Pancreas (tissue), 10 donors: ENCODE measurements around the gene CEP85L. TPM values are rescaled to one million over a fixed set of nuclear protein-coding genes. Genes with fewer than 3 reads are reported as not detected.

Experiments
- ATAC-seq, 4 donors: fragments of 200-7000 bp; cut with Tn5 transposase; one replicate each; pipeline versions ENCODE4 v1.8.0 to v1.9.1; 2020; ENCODE audit warnings: mild to moderate bottlenecking in 4 of 4, moderate library complexity in 4 of 4
- DNase-seq, 6 donors: peaks; one replicate each; pipeline ENCODE4 v3.0.0-alpha.2; 2020
- FAIRE-seq: peaks from 2 replicates; lab custom pipeline; 2012; peaks lifted over from hg19 to GRCh38; lab: Jason Lieb, UNC
- H3K27ac ChIP-seq, 4 donors: fragments of 200-600 bp; sonication (generic); 1 replicate in 3 of 4; 2 replicates in 1 of 4; pipeline versions ENCODE4 v1.5.0 to v1.8.0; 2020
- H3K27me3 ChIP-seq, 4 donors: fragments of 200-600 bp; one replicate each; pipeline ENCODE4 v1.8.0; 2021
- H3K36me3 ChIP-seq, 3 donors: fragments of 200-600 bp; sonication (generic) in 1 of 3; one replicate each; pipeline versions ENCODE4 v1.5.0 to v1.8.0; 2020 to 2021
- H3K4me1 ChIP-seq, 3 donors: fragments of 200-600 bp; one replicate each; pipeline ENCODE4 v1.8.0; 2021
- H3K4me3 ChIP-seq, 4 donors: fragments of 200-600 bp; sonication (generic) in 2 of 4; one replicate each; pipeline versions ENCODE4 v1.5.0 to v1.8.0; 2020 to 2021
- H3K9me3 ChIP-seq, 4 donors: fragments of 200-600 bp; one replicate each; pipeline ENCODE4 v1.8.0; 2021
- WGBS, 2 donors: extraction: QIAGEN DNeasy Blood & Tissue Kit; methylation state at CpG; one replicate each; pipeline ENCODE4 v1.1.7; 2013; 5-methylcytosine and 5-hydroxymethylcytosine counted together
- intact Hi-C, 3 donors: fragments of 100-400 bp; cut with DNase I; formaldehyde crosslinking; loops; one replicate each; pipeline versions ENCODE4 v1.11.1 to v1.14.2; 2022
- polyA plus RNA-seq, 2 donors: library from polyadenylated mRNA; stranded (reverse); fragments of 200-250 nt; gene quantifications; one replicate each; pipeline ENCODE4 v1.2.3, GENCODE V29; 2013
- total RNA-seq, 6 donors: library from RNA; stranded (reverse); fragmentation: NEBNext Ultra II Directional in 4 of 6; extraction: Animal tissue kit (Norgen Biotek cat#: 25700) in 4 of 6; gene quantifications; one replicate each; pipeline versions ENCODE4 v1.2.1 to v1.2.4, GENCODE V29; 2021 to 2023
- TF ChIP-seq, protein P1 (sequence below), 4 donors: fragments of 200-600 bp; sonication (generic) in 3 of 4; IDR thresholded peaks; one replicate each; pipeline versions ENCODE4 v1.5.0 to v1.8.0; 2021; ENCODE audit warnings: antibody characterized with exemption in 4 of 4
- donor health status: healthy with polysubstance abuse.
- donor health status: DM: no; HTN: no; CAD: no; lungs with moderate emphysema.
- donor health status: DM: no; HTN: no; CAD: no.
- donor health status: control.
- donor health status: control.
- donor health status: Bipolar disorder and iron deficiency.
- donor health status: DM: yes; HTN: yes; CAD: no.
- donor health status: DM: no; HTN: no; CAD: no.
- donor health status: DM: no; HTN: no; CAD: no.
- donor health status: DM: yes; HTN: yes; CAD: no.

CEP85L gene
- total and polyA plus RNA-seq, 8 donors: 1.1 to 8.1 (median 6.1) TPM

DNA sequence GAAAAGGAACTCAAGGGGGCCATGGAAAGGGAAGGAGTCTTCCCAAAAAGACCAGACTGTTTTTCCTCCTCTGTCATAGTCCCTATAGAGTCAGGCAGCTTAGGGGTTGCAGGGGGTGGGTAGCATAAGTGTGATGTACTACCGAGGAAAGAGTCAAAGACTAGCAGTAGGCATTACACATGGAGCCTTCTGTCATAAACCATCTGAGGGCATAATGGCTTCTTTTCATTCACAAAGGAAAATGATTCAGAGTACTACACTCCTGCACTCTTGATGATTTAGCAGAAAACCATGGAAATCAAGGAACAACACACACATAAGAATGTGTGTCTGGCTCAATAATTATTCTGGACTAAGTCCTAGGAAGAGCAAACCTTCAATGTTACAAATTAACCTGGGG is 88.4 kb downstream of the CEP85L start:
- H3K27ac ChIP-seq: no peak overlapping the region
- intact Hi-C loops: no loop called here
- TF ChIP-seq, protein P1, sequence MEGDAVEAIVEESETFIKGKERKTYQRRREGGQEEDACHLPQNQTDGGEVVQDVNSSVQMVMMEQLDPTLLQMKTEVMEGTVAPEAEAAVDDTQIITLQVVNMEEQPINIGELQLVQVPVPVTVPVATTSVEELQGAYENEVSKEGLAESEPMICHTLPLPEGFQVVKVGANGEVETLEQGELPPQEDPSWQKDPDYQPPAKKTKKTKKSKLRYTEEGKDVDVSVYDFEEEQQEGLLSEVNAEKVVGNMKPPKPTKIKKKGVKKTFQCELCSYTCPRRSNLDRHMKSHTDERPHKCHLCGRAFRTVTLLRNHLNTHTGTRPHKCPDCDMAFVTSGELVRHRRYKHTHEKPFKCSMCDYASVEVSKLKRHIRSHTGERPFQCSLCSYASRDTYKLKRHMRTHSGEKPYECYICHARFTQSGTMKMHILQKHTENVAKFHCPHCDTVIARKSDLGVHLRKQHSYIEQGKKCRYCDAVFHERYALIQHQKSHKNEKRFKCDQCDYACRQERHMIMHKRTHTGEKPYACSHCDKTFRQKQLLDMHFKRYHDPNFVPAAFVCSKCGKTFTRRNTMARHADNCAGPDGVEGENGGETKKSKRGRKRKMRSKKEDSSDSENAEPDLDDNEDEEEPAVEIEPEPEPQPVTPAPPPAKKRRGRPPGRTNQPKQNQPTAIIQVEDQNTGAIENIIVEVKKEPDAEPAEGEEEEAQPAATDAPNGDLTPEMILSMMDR (IDR thresholded peaks at IDR 0.05): no peak
- no peak for FAIRE-seq
- 89 to 98% methylated on average over 1 of the region's 1 CpG for WGBS, 2 donors
- H3K36me3 ChIP-seq: no peaks in the 10 kb centered on the region
- H3K9me3 ChIP-seq: no peaks in the 10 kb centered on the region
- ATAC-seq: peak in 1 of 4 donors; percentile 29
- no peaks in the 10 kb centered on the region for H3K27me3 ChIP-seq
- no peak for DNase-seq
- peaks cover 0 to 5% (median 0%) of the 10 kb centered on the region in 3 donors for H3K4me1 ChIP-seq
- H3K4me3 ChIP-seq: no peak overlapping the region

DNA sequence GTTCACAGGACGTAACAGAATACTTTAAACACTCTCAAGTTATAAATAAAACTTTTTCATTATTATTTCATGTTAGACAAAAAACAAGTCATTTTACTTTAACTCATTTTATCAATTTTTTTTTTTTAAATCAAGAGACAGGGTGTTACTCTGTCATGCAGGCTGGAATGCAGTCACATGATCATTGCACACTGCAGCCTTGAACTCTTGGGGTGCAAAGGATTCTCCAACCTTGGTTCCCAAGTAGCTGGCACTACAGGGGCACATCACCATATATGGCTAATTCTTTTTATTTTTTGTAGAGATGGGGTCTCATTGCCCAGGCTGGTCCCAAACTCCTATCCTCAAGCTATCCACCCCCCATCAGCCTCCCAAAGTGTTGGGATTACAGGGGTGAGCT is 89.1 kb downstream of the CEP85L start:
- Histone ChIP-seq H3K27me3 (no peaks in the 10 kb centered on the region), H3K27ac (no peak overlapping the region), H3K4me3 (no peak overlapping the region), H3K9me3 (no peaks in the 10 kb centered on the region), H3K4me1 (peaks cover 0 to 5% (median 0%) of the 10 kb centered on the region in 3 donors), H3K36me3 (no peaks in the 10 kb centered on the region)
- DNase-seq: no peak
- TF ChIP-seq, protein P1 (IDR thresholded peaks at IDR 0.05): no peak
- WGBS, 2 donors: 85 to 89% methylated on average over 1 of the region's 1 CpG
- intact Hi-C loops: no loop called here
- no peak for ATAC-seq
- FAIRE-seq: no peak

DNA sequence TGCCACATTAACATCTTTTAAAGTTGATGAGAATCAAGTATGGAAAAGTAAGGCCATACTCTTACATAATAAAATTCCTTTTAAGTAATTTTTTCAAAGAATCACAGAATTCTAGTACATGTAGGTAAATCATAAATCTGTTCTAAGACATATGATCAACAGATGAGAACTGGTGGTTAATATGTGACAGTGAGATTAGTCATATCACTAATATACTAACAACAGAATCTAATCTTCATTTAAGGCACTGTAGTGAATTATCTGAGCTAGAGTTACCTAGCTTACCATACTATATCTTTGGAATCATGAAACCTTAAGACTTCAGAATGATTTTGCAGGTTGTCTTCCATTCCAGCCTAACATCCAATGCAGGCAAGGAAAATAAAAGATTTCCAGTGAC is 91.7 kb downstream of the CEP85L start:
- FAIRE-seq (no peak), DNase-seq (no peak), ATAC-seq (no peak)
- Histone ChIP-seq H3K27ac (no peak overlapping the region), H3K4me1 (peaks cover 0 to 5% (median 0%) of the 10 kb centered on the region in 3 donors), H3K4me3 (no peak overlapping the region), H3K36me3 (no peaks in the 10 kb centered on the region), H3K9me3 (no peaks in the 10 kb centered on the region), H3K27me3 (no peaks in the 10 kb centered on the region)
- TF ChIP-seq, protein P1 (IDR thresholded peaks at IDR 0.05): no peak
- intact Hi-C loops: no loop called here

DNA sequence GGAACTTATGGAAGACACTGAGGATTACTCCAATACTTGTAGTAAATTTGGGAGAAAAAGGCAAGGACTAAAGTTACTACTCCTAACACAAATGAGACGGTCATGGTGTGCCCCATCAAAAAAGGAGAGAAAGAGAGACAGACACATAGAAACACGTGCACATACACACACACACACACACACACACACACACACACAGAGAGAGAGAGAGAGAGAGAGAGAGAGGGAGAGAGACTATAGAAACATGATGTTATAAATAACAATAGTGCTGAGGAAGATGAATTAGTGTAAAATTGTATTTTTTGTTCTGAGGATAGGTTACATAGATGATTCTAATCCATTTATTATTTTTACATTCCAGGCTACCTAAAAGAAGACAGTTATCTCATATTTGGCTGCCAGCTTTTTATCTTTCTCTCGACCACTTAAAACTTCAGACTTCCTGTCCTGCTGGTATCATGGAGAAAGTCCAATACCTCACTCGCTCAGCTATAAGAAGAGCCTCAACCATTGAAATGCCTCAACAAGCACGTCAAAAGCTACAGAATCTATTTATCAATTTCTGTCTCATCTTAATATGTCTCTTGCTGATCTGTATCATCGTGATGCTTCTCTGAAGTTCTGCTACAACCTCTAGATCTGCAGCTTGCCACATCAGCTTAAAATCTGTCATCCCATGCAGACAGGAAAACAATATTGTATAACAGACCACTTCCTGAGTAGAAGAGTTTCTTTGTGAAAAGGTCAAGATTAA is 92.8 kb downstream of the CEP85L start:
- Histone ChIP-seq H3K4me3 (no peak overlapping the region), H3K36me3 (no peaks in the 10 kb centered on the region), H3K4me1 (peaks cover 0 to 5% (median 0%) of the 10 kb centered on the region in 3 donors), H3K27ac (no peak overlapping the region), H3K27me3 (no peaks in the 10 kb centered on the region), H3K9me3 (no peaks in the 10 kb centered on the region)
- intact Hi-C loops: no loop called here
- no peak for DNase-seq
- FAIRE-seq: no peak
- WGBS, 2 donors: 70 to 78% methylated on average over 6 of the region's 6 CpGs
- TF ChIP-seq, protein P1 (IDR thresholded peaks at IDR 0.05): no peak
- ATAC-seq: no peak

DNA sequence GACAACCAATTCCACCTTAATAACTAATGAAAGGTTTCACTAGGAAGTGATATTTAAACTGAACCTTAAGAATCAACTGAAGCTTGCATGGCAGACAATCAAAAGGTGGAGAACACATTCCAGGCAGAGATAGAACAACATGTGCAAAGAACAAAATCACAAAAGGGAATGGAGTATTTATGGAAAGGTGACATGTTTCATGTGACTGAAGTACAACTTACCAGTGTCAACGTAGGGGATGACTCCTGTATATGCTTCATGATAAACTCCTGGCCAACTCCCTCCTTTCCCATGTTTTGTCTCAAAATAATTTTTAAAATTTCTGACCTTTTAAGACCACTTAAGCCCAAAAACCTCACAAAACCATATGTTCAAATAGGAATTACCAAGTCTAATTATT is 96.7 kb downstream of the CEP85L start:
- 74 to 79% methylated on average over 1 of the region's 1 CpG for WGBS, 2 donors
- TF ChIP-seq, protein P1 (IDR thresholded peaks at IDR 0.05): no peak
- Histone ChIP-seq H3K4me3 (no peak overlapping the region), H3K36me3 (no peaks in the 10 kb centered on the region), H3K4me1 (peaks cover 0 to 1% (median 0%) of the 10 kb centered on the region in 3 donors), H3K9me3 (no peaks in the 10 kb centered on the region), H3K27ac (no peak overlapping the region), H3K27me3 (no peaks in the 10 kb centered on the region)
- ATAC-seq: no peak
- DNase-seq: no peak
- intact Hi-C loops: no loop called here
- no peak for FAIRE-seq
